Measurements from ENCODE around the gene TP53.
"Not testable (repeated sequence)": the region's sequence is repeated elsewhere in the genome, so short reads cannot be mapped to it uniquely, and the experiment has no call there.

Gene TP53

GRCh38 chr17:7644775-7645174 lies 42.5 kb downstream of the TP53 start:
- H3K4me3 ChIP-seq (ENCODE audit: low read depth, low read length), result no peak overlapping the region
- no peak for TF ChIP-seq CTCF (IDR thresholded peaks at IDR 0.05; ENCODE audit: insufficient read depth, low read depth, low read length, missing control alignments)
- DNase-seq (ENCODE audit: low read depth), result peak; percentile 21

- not testable (repeated sequence) for H3K4me3 ChIP-seq (ENCODE audit: low read depth, low read length); DNase-seq (ENCODE audit: low read depth)
Measured at GRCh38 chr17:7641635-7642034, 45.7 kb downstream of the TP53 start.

GRCh38 chr17:7640783-7641182 lies 46.5 kb downstream of the TP53 start:
- TF ChIP-seq CTCF (IDR thresholded peaks at IDR 0.05; ENCODE audit: insufficient read depth, low read depth, low read length, missing control alignments), result no peak
- no peak overlapping the region for H3K4me3 ChIP-seq (ENCODE audit: low read depth, low read length)
- DNase-seq (ENCODE audit: low read depth), result no peak

GRCh38 chr17:7636163-7636562 lies 51.1 kb downstream of the TP53 start:
- no peak for TF ChIP-seq CTCF (IDR thresholded peaks at IDR 0.05; ENCODE audit: insufficient read depth, low read depth, low read length, missing control alignments)
- no peak overlapping the region for H3K4me3 ChIP-seq (ENCODE audit: low read depth, low read length)
- DNase-seq (ENCODE audit: low read depth), result no peak

GRCh38 chr17:7634384-7634783 lies 52.9 kb downstream of the TP53 start:
- peak; percentile 31 for TF ChIP-seq CTCF (IDR thresholded peaks at IDR 0.05; ENCODE audit: insufficient read depth, low read depth, low read length, missing control alignments)
- no peak overlapping the region for H3K4me3 ChIP-seq (ENCODE audit: low read depth, low read length)
- no peak for DNase-seq (ENCODE audit: low read depth)

GRCh38 chr17:7633093-7633492 lies 54.2 kb downstream of the TP53 start:
- peak; percentile 6 for TF ChIP-seq CTCF (IDR thresholded peaks at IDR 0.05; ENCODE audit: insufficient read depth, low read depth, low read length, missing control alignments)
- H3K4me3 ChIP-seq (ENCODE audit: low read depth, low read length), result no peak overlapping the region
- DNase-seq (ENCODE audit: low read depth), result no peak

GRCh38 chr17:7632492-7632894 lies 54.8 kb downstream of the TP53 start:
- peak; percentile 68 for DNase-seq (ENCODE audit: low read depth)
- H3K4me3 ChIP-seq (ENCODE audit: low read depth, low read length), result no peak overlapping the region
- peak; percentile 60 for TF ChIP-seq CTCF (IDR thresholded peaks at IDR 0.05; ENCODE audit: insufficient read depth, low read depth, low read length, missing control alignments)

Data from GM12865 (cell line).